ENCODE results near the gene CRELD1. TPM values are rescaled to one million over a fixed set of nuclear protein-coding genes. Genes with fewer than 3 reads are reported as not detected.
"Not testable (repeated sequence)": the region's sequence is repeated elsewhere in the genome, so short reads cannot be mapped to it uniquely, and the experiment has no call there.

Gene CRELD1
- total and polyA plus RNA-seq, 2 experiments from 2014 or later, result 43.9 to 82.9 TPM

GRCh38 chr3:9897408-9898372 is 35.9 kb upstream of the CRELD1 start:
- H3K27me3 ChIP-seq, result no peaks in the 10 kb centered on the region
- peaks cover 29% of the 10 kb centered on the region for H3K79me2 ChIP-seq
- H3K4me1 ChIP-seq (ENCODE audit: insufficient read depth), result peaks cover 41% of the 10 kb centered on the region
- no peaks in the 10 kb centered on the region for H3K9me3 ChIP-seq (ENCODE audit: low read depth)
- H2AFZ ChIP-seq, result no peak overlapping the region
- H3K27ac ChIP-seq, result peak overlapping the region; percentile 95
- peak; percentile 85 for DNase-seq (ENCODE audit: low spot score)
- TF ChIP-seq CTCF (IDR thresholded peaks at IDR 0.05; ENCODE audit: poor library complexity) (no peak), EZH2phosphoT487 (IDR thresholded peaks at IDR 0.05; ENCODE audit: low read depth, severe bottlenecking, unreplicated experiment) (no peak), EZH2 (IDR thresholded peaks at IDR 0.05; ENCODE audit: borderline replicate concordance) (no peak)
- H3K9me2 ChIP-seq (replicated peaks; ENCODE audit: insufficient read depth), result no peaks in the 10 kb centered on the region
- no peaks in the 10 kb centered on the region for H4K20me1 ChIP-seq (ENCODE audit: insufficient read depth, poor library complexity, severe bottlenecking)
- no peaks in the 10 kb centered on the region for H3K36me3 ChIP-seq (replicated peaks; ENCODE audit: insufficient read depth, low read depth)
- 40% methylated on average over 4 of the region's 4 CpGs for WGBS (ENCODE audit: low lambda C conversion rate, missing lambda C conversion rate)
- H3K4me3 ChIP-seq, result no peak overlapping the region
- peak overlapping the region; percentile 59 for H3K4me2 ChIP-seq

GRCh38 chr3:9898467-9899241 is 35.0 kb upstream of the CRELD1 start:
- H3K4me1 ChIP-seq (ENCODE audit: insufficient read depth), result peaks cover 51% of the 10 kb centered on the region
- no peaks in the 10 kb centered on the region for H4K20me1 ChIP-seq (ENCODE audit: insufficient read depth, poor library complexity, severe bottlenecking)
- no peak for DNase-seq (ENCODE audit: low spot score)
- H3K27me3 ChIP-seq, result no peaks in the 10 kb centered on the region
- no peaks in the 10 kb centered on the region for H3K36me3 ChIP-seq (replicated peaks; ENCODE audit: insufficient read depth, low read depth)
- H3K9me2 ChIP-seq (replicated peaks; ENCODE audit: insufficient read depth), result no peaks in the 10 kb centered on the region
- H2AFZ ChIP-seq, result no peak overlapping the region
- H3K9me3 ChIP-seq (ENCODE audit: low read depth), result no peaks in the 10 kb centered on the region
- peaks cover 21% of the 10 kb centered on the region for H3K79me2 ChIP-seq
- TF ChIP-seq EZH2phosphoT487 (IDR thresholded peaks at IDR 0.05; ENCODE audit: low read depth, severe bottlenecking, unreplicated experiment), result no peak
- no peak overlapping the region for H3K4me3 ChIP-seq
- 66% methylated on average over 8 of the region's 8 CpGs for WGBS (ENCODE audit: low lambda C conversion rate, missing lambda C conversion rate)
- H3K4me2 ChIP-seq, result peak overlapping the region; percentile 59
- H3K27ac ChIP-seq, result peak overlapping the region; percentile 95

DNA sequence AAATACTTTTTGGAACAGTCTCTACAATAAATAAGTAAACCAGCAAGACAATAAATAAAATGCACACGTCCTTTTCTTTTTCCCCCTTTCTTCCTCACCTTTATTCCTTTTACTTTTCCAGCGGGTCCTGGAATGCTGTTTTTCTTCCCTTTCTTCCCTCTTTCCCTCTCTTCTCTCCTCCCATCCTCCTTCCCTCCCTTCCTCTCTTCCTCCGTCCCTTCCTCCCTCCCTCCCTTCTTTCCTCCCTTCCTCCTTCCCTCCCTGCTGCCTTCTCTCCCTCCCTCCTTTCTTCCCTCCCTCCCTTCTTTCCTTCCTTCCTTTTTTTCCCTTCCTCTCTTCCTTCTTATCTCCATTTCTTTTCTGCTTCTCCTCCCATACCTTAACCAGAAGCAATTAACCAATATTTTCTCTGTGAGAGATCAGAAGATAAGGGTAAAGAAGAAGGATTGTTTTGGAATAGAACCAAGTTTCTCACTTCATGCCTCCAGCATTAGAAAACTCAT is 34.3 kb upstream of the CRELD1 start:
- TF ChIP-seq CTCF (IDR thresholded peaks at IDR 0.05; ENCODE audit: poor library complexity) (no peak), EZH2phosphoT487 (IDR thresholded peaks at IDR 0.05; ENCODE audit: low read depth, severe bottlenecking, unreplicated experiment) (no peak), EZH2 (IDR thresholded peaks at IDR 0.05; ENCODE audit: borderline replicate concordance) (no peak)
- Histone ChIP-seq H3K27ac (peak overlapping the region; percentile 95), H3K79me2 (peaks cover 23% of the 10 kb centered on the region), H3K4me3 (no peak overlapping the region), H4K20me1 (ENCODE audit: insufficient read depth, poor library complexity, severe bottlenecking) (no peaks in the 10 kb centered on the region), H3K4me1 (ENCODE audit: insufficient read depth) (peaks cover 57% of the 10 kb centered on the region), H3K4me2 (peak overlapping the region; percentile 59), H3K27me3 (no peaks in the 10 kb centered on the region), H2AFZ (no peak overlapping the region), H3K9me3 (ENCODE audit: low read depth) (no peaks in the 10 kb centered on the region), H3K9me2 (replicated peaks; ENCODE audit: insufficient read depth) (no peaks in the 10 kb centered on the region), H3K36me3 (replicated peaks; ENCODE audit: insufficient read depth, low read depth) (no peaks in the 10 kb centered on the region)
- WGBS (ENCODE audit: low lambda C conversion rate, missing lambda C conversion rate), result 90% methylated on average over 2 of the region's 3 CpGs
- no peak for DNase-seq (ENCODE audit: low spot score)

GRCh38 chr3:9900965-9901415 is 32.6 kb upstream of the CRELD1 start:
- DNase-seq (ENCODE audit: low spot score); H2AFZ ChIP-seq; H3K9me3 ChIP-seq (ENCODE audit: low read depth); H3K27me3 ChIP-seq; H3K4me2 ChIP-seq; H3K36me3 ChIP-seq (replicated peaks; ENCODE audit: insufficient read depth, low read depth); H3K9me2 ChIP-seq (replicated peaks; ENCODE audit: insufficient read depth); H3K4me3 ChIP-seq; H4K20me1 ChIP-seq (ENCODE audit: insufficient read depth, poor library complexity, severe bottlenecking): not testable (repeated sequence)
- peak overlapping the region; percentile 74 for H3K27ac ChIP-seq
- H3K79me2 ChIP-seq, result peaks cover 15% of the 10 kb centered on the region
- peaks cover 58% of the 10 kb centered on the region for H3K4me1 ChIP-seq (ENCODE audit: insufficient read depth)
- 65% methylated on average over 6 of the region's 6 CpGs for WGBS (ENCODE audit: low lambda C conversion rate, missing lambda C conversion rate)

Data from hepatocyte (in vitro differentiated cells).